Measurements from ENCODE around the gene AIFM1.
A peak's percentile ranks its signal among the peaks of the same experiment; 100 is the strongest.

AIFM1 gene

DNA sequence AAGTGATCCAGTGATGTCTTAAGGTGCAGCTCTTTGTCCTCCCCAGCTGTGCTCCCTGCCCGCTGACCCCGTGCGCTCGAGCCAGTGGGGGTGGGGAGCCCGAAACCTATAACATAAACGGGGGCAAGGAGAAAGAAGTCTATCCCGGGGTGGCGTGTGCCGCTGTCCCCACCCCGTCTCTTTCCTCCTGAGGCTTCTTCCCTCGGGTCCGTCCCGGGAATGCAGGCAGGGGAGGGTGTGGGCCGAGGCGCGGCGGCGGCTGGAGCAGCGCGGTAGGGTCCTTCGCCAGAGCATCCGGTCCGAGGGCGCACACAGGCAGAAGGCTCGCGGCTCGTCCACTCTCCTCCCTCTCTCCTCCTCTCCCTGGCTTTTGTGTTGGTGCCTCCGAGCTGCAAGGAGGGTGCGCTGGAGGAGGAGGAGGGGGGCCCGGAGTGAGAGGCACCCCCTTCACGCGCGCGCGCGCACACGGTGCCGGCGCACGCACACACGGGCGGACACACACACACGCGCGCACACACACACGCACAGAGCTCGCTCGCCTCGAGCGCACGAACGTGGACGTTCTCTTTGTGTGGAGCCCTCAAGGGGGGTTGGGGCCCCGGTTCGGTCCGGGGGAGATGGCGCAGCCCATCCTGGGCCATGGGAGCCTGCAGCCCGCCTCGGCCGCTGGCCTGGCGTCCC is 5.9 kb upstream of the AIFM1 start, which contains the start of gene RAB33A:
Gene RAB33A (plus strand): TSS at position 517 of the 681 bp plus-strand sequence. CDS start 101 bp downstream, at position 618.
- no peak for DNase-seq (ENCODE audit: low read depth in 4 of 4, low spot score in 1 of 4)

GRCh38 chrX:130170752-130171445 is 5.3 kb upstream of the AIFM1 start:
- DNase-seq (ENCODE audit: low read depth in 4 of 4, low spot score in 1 of 4), result peak in 2 of 4 experiments; percentile 32 to 56

DNA sequence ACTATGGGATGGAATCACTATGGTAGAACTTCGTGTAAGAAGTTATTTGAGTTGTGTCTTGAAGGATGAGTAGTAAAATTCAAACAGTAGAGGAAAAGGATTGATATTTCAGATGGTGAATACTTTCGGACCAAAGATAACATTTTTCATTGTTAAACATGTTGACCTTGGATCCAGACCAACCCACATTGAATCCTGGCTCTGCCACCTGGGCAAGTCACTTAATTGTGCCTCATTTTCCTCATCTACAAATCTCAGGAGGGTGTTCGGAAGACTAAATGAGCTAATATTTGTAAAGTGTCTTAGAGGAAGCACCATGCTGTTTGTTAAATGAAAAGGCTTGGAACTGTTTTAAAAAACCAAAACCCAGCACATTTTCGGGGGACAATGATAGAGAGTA is 1.4 kb upstream of the AIFM1 start:
- DNase-seq (ENCODE audit: low read depth in 4 of 4, low spot score in 1 of 4), result no peak

GRCh38 chrX:130166503-130166777 is 799 bp upstream of the AIFM1 start:
- no peak for DNase-seq (ENCODE audit: low read depth in 4 of 4, low spot score in 1 of 4)

DNA sequence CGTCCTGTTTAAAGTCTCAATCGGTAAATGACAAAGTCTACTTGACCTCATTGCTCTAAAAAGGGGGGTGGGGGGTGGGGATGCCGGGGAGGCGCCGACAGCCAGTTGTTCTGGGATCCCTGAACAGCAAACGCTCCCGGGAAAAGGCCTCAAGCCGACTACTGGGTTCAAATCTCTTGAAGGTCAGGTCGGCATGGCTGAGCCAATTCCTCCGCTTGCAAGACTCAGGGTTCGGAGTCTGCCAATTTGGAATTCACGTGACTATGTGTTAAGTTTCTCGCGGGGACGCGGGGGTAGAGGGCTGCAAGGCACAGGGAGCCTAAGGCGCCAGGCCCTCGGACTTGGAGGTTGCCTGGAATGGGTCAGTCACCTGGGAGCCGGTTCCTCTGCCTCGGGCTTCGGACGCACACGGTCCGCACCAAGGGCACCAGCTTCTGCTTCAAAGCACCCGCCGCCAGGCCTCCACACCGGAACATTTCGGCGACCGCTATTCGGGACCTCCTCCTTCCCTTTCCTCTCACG is 399 bp downstream of the AIFM1 start:
- DNase-seq (ENCODE audit: low read depth in 4 of 4, low spot score in 1 of 4), result no peak

- no peak for DNase-seq (ENCODE audit: low read depth in 4 of 4, low spot score in 1 of 4)
These were observed 2.2 kb downstream of the AIFM1 start for GRCh38 chrX:130163398-130163797.

DNA sequence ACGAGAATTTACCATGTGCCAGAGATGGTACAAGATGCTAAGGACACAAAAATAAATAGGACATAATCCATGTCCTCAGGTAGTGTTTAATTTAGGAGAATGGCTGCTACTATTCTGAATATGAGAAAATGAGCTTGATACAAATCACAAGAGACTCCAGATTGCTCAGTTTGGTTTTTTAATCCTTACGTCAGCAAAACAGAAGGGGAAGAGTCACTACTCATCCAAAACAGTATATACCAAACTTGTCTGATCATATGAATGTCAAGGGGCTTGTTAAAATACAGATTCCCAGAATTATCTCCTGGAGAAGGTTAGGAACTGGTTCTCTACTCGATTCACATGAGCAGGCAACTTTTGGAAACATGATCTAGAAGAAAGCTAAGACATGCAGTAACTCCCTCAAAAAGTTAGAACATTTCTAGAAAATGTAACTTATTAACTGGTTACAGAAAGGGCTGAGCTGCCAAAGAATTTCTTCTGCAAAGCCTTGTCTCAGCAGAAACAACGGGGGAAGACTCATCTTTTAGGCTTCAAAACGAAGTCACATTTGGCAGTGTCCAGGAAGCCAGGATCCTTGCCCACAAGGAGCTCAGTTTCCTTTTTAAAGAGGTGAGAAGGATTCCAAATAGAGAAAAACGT is 3.4 kb downstream of the AIFM1 start:
- no peak for DNase-seq (ENCODE audit: low read depth in 4 of 4, low spot score in 1 of 4)

DNA sequence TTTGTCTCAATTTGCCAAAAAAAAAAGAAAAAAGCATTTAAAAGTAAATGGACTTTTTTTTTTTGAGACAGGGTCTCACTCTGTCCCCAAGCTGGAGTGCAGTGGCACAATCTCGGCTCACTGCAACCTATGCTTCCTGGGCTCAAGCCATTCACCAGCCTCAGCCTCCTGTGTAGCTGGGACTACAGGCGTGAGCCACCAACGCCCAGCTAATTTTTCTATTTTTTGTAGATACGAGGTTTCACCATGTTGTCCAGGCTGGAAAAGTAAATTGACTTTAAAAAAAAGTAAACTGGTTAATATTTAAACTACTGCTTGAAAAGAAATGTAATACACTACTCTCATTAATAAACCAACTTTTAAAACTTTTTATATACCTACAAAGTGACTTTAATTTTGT is 5.9 kb downstream of the AIFM1 start:
- no peak for DNase-seq (ENCODE audit: low read depth in 4 of 4, low spot score in 1 of 4)

DNA sequence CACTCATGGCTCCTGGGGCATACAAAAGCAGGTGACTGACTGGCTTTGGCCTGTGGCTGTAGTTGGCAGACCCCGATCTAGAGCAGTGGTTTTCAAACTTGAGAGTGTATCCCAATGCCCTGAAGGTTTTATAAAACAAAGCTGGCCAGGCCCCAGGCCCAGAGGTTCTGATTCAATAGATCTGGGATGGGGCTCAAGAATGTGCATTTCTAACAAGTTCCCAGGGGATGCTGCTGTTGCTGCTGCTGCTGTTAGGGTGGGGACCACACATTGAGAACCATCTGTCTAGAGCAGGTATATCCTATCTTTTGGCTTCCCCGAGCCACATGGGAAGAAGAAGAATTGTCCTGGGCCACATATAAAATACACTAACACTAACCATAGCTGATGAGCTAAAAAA is 7.3 kb downstream of the AIFM1 start:
- no peak for DNase-seq (ENCODE audit: low read depth in 4 of 4, low spot score in 1 of 4)

DNA sequence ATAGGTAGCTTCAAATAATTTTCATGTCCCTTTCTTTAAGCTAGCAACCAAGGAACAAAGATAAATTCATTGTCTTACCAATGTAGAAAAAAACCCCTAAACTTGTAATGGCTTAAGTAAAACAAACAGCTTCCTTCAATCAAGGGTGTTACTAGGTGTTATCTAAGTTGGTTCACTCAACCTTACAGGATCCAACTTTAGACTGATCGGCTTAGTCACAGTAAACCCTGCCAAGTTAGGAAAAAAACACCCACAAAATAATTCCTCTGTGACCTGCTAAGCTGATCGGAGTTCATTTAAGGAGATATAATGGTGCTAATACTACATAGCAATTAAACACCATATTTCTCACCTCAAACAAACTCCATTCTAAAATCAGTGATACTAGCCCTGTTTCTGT is 10.1 kb downstream of the AIFM1 start:
- DNase-seq (ENCODE audit: low read depth in 4 of 4, low spot score in 1 of 4), result no peak

DNA sequence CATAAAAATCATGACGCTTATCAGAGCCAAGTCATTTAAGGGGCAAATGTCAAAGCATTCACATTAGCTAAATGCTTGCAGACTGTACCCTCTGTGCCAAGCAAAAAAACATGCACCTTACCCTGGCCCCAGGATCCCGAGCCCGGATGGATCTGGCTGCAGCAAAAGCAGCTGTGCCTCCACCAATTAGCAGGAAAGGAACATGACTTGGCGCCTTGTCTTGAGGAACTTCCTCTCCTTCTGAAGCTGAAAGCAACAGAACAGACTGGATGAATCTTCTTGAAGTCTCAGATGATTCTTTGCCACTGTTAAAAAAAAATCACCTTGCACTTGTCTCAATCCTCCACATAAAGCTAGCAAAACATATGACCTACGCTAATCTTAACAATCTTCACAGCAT is 18.0 kb downstream of the AIFM1 start:
- no peak for DNase-seq (ENCODE audit: low read depth in 4 of 4, low spot score in 1 of 4)

DNA sequence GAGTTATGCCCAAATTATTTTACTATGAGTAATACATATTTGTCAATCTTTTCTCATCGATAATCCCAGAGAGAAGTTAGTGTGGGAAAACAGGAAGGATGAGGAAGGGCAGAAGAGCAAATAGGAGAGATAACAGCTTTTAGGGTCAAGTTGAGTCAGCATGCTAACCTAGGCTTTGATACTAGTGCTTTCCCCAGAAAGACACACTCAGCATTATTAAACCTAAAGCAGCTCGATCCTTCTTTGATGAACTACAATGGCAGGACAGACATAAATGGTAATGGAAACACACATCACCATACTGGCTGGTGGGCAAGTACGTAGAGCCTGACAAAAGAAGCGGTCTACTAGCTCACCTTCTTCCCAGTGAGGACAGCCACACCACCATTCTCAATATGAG is 20.5 kb downstream of the AIFM1 start:
- DNase-seq (ENCODE audit: low read depth in 4 of 4, low spot score in 1 of 4), result no peak

DNA sequence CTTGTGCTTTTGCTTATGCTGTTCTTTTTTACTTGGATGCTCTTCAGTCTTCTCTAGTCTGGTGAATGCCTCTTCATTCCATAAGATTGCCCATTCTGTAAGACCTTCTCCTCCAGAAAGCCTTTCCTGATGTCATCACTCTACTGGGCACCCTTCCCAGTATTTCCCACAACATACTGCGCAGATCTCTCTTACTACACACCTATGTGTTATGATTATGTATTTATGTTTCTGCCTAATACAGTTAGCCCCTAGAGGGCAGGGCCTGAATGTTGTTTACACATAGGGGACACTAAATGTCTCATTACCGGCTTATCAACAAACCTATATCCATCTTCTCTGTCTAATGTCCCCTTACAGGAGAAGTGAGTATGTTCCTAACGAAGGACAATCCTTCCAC is 21.1 kb downstream of the AIFM1 start:
- no peak for DNase-seq (ENCODE audit: low read depth in 4 of 4, low spot score in 1 of 4)

- no peak for DNase-seq (ENCODE audit: low read depth in 4 of 4, low spot score in 1 of 4)
These were observed 26.0 kb downstream of the AIFM1 start for GRCh38 chrX:130139474-130140201.

DNA sequence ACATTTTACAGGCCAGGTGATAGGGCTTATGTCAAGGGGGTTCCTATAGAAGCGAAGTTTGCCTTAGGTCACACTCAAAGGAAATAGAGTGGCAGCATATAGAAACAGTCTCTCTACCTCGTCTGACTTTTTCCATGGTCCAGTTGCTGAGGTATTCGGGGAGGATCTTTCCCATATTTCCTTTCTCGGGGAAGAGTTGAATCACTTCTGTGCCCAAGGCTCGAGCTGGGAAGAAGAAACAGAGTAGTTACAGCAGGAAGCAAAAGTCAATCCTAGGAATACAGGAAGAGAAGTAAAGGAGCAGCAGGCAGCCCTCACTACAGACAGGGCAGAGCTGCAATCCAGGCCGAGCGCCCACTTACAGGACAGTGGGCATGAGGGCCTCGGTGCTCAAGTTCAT is 28.7 kb downstream of the AIFM1 start:
- DNase-seq (ENCODE audit: low read depth in 4 of 4, low spot score in 1 of 4), result no peak

- no peak for DNase-seq (ENCODE audit: low read depth in 4 of 4, low spot score in 1 of 4)
These were observed 29.1 kb downstream of the AIFM1 start for GRCh38 chrX:130136496-130136895.

DNA sequence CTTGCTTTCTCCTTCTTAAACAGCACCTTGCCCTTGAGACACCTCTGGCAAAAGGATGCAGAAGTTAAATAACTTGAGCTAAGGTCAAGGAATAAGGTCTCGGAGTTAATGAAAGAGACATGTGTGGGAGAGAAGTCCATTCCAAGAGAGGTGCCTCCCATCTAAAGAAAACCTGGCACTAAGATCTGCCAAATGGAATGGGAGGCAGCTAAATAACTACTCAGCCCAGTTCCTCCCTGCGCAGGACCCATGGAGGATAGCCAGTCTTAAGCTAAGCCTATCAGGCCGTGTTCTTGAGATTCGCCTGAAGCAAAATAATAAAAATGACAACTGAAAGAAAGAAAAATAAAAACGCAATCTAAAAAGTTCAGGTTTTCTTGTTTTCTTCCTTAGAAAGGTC is 34.7 kb downstream of the AIFM1 start:
- no peak for DNase-seq (ENCODE audit: low read depth in 4 of 4, low spot score in 1 of 4)

- no peak for DNase-seq (ENCODE audit: low read depth in 4 of 4, low spot score in 1 of 4)
These were observed 40.4 kb downstream of the AIFM1 start for GRCh38 chrX:130125091-130125874.

GRCh38 chrX:130124577-130124976 is 41.1 kb downstream of the AIFM1 start:
- DNase-seq (ENCODE audit: low read depth in 4 of 4, low spot score in 1 of 4), result no peak

GRCh38 chrX:130121505-130121800 is 44.2 kb downstream of the AIFM1 start:
- no peak for DNase-seq (ENCODE audit: low read depth in 4 of 4, low spot score in 1 of 4)
